GM21717 (cell line): ENCODE results near the gene KCNE4.

Source experiments
- ATAC-seq: cut with Tn5 transposase; IDR thresholded peaks from one replicate; pipeline ENCODE4 v1.9.1; 2021; ENCODE audit warnings: mild to moderate bottlenecking, moderate library complexity; ENCODE audit not compliant: unreplicated experiment

Gene KCNE4, protein sequence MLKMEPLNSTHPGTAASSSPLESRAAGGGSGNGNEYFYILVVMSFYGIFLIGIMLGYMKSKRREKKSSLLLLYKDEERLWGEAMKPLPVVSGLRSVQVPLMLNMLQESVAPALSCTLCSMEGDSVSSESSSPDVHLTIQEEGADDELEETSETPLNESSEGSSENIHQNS

DNA sequence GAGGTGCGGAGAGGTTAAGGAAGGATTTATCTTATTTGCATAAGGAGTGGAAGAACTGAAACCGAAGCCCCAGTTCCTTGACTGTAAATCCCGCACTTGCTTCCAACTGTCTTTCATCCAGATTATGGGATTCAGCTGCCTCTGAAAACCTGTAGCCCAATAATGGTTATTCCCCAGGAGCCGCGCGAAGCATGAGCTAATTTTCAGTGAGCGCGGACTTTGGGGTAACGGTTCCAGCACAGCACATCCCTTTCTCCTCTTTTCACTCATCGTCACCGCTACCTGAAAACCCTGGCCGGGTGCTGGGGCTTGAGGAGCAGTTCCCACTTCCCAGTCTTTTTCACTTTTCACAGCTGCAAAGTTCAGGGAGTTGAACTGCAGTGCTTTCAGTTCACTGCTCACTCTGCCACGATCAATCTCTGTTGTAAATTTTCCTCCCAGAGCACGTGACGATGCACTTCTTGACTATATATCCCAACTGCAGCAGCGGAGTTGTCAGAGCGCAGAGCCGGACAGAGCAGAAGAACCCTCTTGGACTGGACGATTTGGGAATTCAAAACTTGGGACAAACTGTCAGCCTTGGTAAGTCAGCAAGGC lies at the start of gene KCNE4:
TSS of gene KCNE4 (plus strand) at position 498 of the 597 bp plus-strand sequence. CDS start 641 bp downstream, outside the sequence.
- ATAC-seq = no peak

GRCh38 chr2:223003191-223003590 lies 48.8 kb upstream of the KCNE4 start:
- no peak for ATAC-seq

DNA sequence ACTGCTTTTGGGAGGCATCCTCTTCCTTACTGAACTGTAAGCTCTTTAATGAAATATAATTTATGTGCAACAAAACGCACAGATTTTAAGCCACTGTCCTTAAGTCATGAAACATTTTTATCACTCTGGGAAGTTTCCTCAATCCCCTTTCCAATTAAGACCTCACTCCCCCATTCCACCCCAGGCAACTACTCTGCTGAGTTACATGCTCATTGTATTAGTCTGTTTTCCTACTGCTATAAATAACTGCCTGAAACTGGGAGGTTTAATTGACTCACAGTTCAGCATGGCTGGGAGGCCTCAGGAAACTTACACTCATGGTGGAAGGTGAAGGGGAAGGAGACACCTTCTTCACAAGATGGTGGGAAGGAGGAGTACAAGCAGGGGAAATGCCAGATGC lies 46.5 kb upstream of the KCNE4 start:
- ATAC-seq = no peak

GRCh38 chr2:223007531-223007930 lies 44.5 kb upstream of the KCNE4 start:
- no peak for ATAC-seq

GRCh38 chr2:223008162-223008561 lies 43.8 kb upstream of the KCNE4 start:
- no peak for ATAC-seq

GRCh38 chr2:223008956-223009355 lies 43.0 kb upstream of the KCNE4 start:
- ATAC-seq = no peak

GRCh38 chr2:223010641-223011040 lies 41.3 kb upstream of the KCNE4 start:
- ATAC-seq = no peak

- no peak for ATAC-seq
Observed at GRCh38 chr2:223012291-223012690, 39.7 kb upstream of the KCNE4 start.

- no peak for ATAC-seq
Observed at GRCh38 chr2:223019390-223019930, 32.5 kb upstream of the KCNE4 start.

DNA sequence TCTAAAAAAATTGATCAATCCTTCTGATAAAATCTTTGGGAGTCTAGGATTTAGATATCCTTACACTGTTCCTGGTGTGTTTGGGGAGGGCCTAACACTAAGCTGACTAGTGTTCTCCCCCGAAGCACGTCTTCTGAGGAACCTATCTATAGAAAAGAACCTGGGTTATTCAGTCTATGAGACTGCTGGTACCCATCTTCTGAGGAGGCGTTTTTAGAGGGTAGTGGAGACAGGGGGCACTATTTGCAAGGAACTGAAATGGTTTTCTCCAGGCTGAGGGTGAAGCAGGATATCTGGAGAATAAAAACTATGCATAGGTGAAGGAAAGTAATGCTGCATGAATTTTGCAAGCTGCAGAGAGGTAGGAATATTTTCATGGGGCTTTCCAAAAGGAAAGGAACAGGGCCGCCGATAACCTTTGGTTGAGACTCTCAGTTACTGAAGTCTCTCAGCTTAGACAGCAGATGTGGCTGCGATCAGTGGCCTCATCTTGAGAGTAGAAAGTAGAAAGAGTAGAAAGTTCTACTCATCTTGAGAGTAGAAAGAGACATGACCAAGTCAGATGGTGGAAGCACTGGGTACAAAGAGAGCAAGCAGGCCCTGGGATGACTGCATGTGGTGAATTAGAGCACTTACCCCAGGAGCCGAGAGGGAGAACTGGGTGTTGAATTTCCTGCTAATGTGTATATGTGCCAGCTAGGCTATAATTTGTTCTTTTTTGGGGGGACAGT lies 31.8 kb upstream of the KCNE4 start:
- no peak for ATAC-seq

DNA sequence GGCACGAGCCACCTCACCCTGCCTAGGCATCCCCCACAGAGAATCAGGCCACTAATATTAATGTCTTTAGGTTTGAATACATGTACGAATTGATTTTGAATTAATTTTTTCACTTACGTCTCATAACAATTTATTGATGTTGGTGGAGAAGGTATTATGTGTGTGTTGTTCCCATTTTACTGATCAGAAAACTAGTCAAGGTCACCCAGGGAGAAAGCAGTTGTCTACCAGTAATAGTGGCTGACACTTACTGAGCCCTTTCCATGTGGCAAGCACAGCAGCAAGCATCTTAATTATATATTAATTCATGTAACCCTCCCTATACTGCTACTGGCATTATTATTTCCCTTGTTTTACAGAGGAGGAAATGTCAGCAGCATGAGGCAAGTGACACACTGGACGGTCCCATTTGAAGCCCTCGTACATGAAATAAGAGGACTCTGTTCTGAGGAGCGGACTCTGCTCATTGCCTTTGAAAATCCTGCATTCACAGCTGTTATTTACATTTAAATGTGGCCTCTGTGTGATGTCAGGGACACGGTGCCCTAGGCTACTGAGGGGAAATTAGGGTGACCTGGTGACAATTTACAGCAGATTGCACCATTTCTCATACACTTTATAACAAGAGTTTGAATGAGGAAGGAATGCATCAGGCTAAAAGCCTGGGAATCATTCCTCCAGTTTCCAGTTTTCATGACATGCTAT lies 30.9 kb upstream of the KCNE4 start:
- no peak for ATAC-seq

DNA sequence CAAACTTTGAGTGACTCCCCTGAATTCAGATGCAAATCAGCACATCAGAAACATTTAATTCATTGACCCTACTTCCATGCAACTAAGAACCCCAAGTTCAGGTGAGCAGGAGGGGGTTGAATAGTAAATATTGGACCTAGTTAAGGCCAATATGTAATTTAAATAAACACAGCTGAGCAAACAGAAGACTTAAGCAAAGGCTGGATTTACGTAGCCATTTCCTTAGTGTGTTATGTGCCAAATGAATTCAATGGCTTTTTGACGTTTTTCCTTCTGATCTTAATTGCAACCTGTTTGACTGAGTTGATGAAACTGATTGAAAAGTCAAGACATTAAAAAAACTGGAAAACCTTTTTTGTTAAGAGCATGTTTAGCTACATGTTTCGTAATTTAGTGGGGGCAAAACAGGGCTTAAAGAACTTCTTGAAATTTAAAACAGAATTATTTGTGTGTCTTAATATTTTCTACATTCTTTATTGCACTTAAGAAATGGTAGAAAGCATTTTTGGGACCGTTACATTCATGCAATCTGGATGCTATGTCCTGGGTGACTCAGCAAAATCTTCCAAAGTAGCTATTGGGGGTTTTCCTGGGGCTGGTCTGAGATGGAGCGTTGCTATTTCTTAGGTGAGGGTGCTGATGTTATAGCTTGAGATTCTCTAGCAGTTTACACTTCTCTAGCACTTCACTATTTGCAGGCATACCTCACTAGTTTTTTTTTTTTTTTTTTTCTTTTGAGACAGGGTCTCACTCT lies 25.5 kb upstream of the KCNE4 start:
- no peak for ATAC-seq

GRCh38 chr2:223027442-223027841 lies 24.5 kb upstream of the KCNE4 start:
- no peak for ATAC-seq

GRCh38 chr2:223029287-223029686 lies 22.7 kb upstream of the KCNE4 start:
- no peak for ATAC-seq

DNA sequence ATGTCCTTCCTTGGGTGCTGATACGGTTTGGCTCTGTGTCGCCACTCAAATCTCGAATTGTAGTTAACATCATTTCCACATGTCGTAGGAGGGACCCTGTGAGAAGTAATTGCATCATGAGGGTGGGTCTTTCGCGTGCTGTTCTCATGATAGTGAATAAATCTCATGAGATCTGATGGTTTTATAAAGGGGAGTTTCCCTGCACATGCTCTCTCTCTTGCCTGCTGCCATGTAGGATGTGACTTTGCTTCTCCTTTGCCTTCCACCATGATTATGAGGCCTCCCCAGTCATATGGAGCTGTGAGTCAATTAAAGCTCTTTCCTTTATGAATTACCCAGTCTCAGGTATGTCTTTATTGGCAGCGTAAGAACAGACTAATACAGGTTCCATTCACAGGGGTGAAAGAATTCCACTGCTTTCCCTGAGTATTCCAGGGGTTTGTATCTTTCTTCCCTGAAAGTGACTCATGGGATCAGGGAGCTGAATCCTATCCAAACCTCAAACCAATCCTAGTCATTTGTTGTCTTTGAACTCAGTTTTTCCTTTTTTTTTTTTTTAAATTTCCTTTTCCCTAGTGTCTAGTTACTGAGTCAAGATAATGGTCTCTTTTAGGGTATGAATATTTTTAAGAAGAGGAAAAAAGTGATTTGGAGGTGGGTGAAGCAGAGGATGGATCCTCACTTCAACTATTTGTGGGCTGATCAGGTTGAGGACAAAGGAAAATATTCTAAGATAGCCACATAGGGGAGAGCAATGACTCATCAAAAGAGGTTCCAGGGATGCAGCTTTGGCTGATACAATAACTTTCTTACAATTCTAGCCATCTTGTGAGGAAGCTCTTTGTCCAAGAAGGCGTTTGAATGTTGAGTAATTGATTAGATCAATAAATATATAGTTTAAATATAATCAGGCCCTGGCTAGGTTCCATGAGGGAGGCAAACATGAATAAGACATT lies 19.5 kb upstream of the KCNE4 start:
- no peak for ATAC-seq

GRCh38 chr2:223034221-223034975 lies 17.6 kb upstream of the KCNE4 start:
- no peak for ATAC-seq

- no peak for ATAC-seq
Observed at GRCh38 chr2:223036790-223037444, 15.1 kb upstream of the KCNE4 start.

GRCh38 chr2:223037445-223037800 lies 14.6 kb upstream of the KCNE4 start:
- no peak for ATAC-seq
